Common myeloid progenitor, CD34-positive (primary cell): ENCODE results near the gene ZNF581.
A peak's percentile ranks its signal among the peaks of the same experiment; 100 is the strongest.

Experiments
- CTCF ChIA-PET: fragments of 350-600 bp; sonication (Branson Sonifier 250); formaldehyde crosslinking; loops from one replicate; lab custom pipeline; 2021; ENCODE audit warnings: antibody characterized with exemption; lab: Charles Lee
- POLR2A ChIA-PET: fragments of 350-600 bp; sonication (Branson Sonifier 250); formaldehyde crosslinking; loops from one replicate; lab custom pipeline; 2021; ENCODE audit warnings: antibody characterized with exemption; lab: Charles Lee
- DNase-seq, 3 donors: peaks; one replicate each; pipeline versions ENCODE4 v3.0.0 to v3.0.0-alpha.2; 2013
- H3K27ac ChIP-seq, 2 experiments: 1 replicate in 1 of 2; 2 replicates in 1 of 2; pipeline ENCODE4 v1.7.0; 2013; ENCODE audit warnings: inconsistent platforms in 2 of 2, low read length in 2 of 2, mild to moderate bottlenecking in 2 of 2, low read depth in 1 of 2, moderate library complexity in 1 of 2; ENCODE audit not compliant: severe bottlenecking in 2 of 2, insufficient read depth in 1 of 2, poor library complexity in 1 of 2
- H3K27me3 ChIP-seq, 5 experiments: replicated peaks in 2 of 5; 1 replicate in 3 of 5; 2 replicates in 2 of 5; pipeline versions ENCODE4 v1.6.1 to v1.7.0; 2013; ENCODE audit warnings: low read length in 4 of 5, mild to moderate bottlenecking in 2 of 5, moderate library complexity in 2 of 5, inconsistent platforms in 1 of 5; ENCODE audit not compliant: insufficient read depth in 5 of 5, control insufficient read depth in 4 of 5
- H3K36me3 ChIP-seq, 4 experiments: 1 replicate in 2 of 4; 2 replicates in 2 of 4; pipeline versions ENCODE4 v1.6.1 to v1.7.0; 2013; ENCODE audit warnings: low read length in 3 of 4, control low read depth in 1 of 4, mild to moderate bottlenecking in 1 of 4; ENCODE audit not compliant: control insufficient read depth in 4 of 4, insufficient read depth in 4 of 4
- H3K4me1 ChIP-seq, 4 experiments: 1 replicate in 3 of 4; 2 replicates in 1 of 4; pipeline versions ENCODE4 v1.6.1 to v1.7.1; 2013; ENCODE audit warnings: low read length in 3 of 4, mild to moderate bottlenecking in 3 of 4, control low read depth in 1 of 4, inconsistent platforms in 1 of 4, moderate library complexity in 1 of 4; ENCODE audit not compliant: control insufficient read depth in 4 of 4, insufficient read depth in 4 of 4; ENCODE audit errors: control extremely low read depth in 1 of 4
- H3K4me3 ChIP-seq, 7 experiments: 1 replicate in 4 of 7; 2 replicates in 3 of 7; pipeline versions ENCODE4 v1.5.1 to v1.7.0; 2013; ENCODE audit warnings: mild to moderate bottlenecking in 7 of 7, low read length in 6 of 7, moderate library complexity in 6 of 7, inconsistent platforms in 2 of 7, low read depth in 2 of 7, control low read depth in 1 of 7; ENCODE audit not compliant: insufficient read depth in 4 of 7, control insufficient read depth in 1 of 7; ENCODE audit errors: extremely low read depth in 1 of 7
- H3K9me3 ChIP-seq, 5 experiments: 1 replicate in 4 of 5; 2 replicates in 1 of 5; pipeline versions ENCODE4 v1.6.1 to v1.7.1; 2013; ENCODE audit warnings: low read length in 4 of 5, mild to moderate bottlenecking in 2 of 5, inconsistent platforms in 1 of 5, low read depth in 1 of 5, moderate library complexity in 1 of 5; ENCODE audit not compliant: control insufficient read depth in 4 of 5, insufficient read depth in 2 of 5; ENCODE audit errors: control extremely low read depth in 1 of 5
- WGBS: methylation state at CpG from one replicate; pipeline ENCODE4 v1.1.5; 2013; ENCODE audit not compliant: insufficient coverage; 5-methylcytosine and 5-hydroxymethylcytosine counted together

The ZNF581 gene

GRCh38 chr19:55673889-55674288 lies 30.4 kb downstream of the ZNF581 start:
- WGBS: 100% methylated on average over 3 of the region's 15 CpGs
- Histone ChIP-seq H3K9me3 (no peaks in the 10 kb centered on the region), H3K4me3 (no peak overlapping the region), H3K27me3 (no peaks in the 10 kb centered on the region), H3K36me3 (peaks cover 9 to 60% (median 29%) of the 10 kb centered on the region in 4 experiments), H3K4me1 (peaks cover 9 to 43% (median 37%) of the 10 kb centered on the region in 4 experiments), H3K27ac (peak overlapping the region in 1 of 2 experiments; percentile 96)
- ChIA-PET CTCF (interaction anchor here (0.9 to 1.9 kb wide), 3 partner anchors 9 to 27 kb away, joined by 3 to 5 read pairs (median 4); no protein-coding TSS in a partner anchor), POLR2A (no interaction called here)
- no peak for DNase-seq

- H3K9me3 ChIP-seq: no peaks in the 10 kb centered on the region
- CTCF ChIA-PET: interaction anchor here (1.9 kb wide), 1 partner anchor 17 kb away, joined by 5 read pairs; no protein-coding TSS in a partner anchor
- no peak for DNase-seq
- no peaks in the 10 kb centered on the region for H3K27me3 ChIP-seq
- peak overlapping the region; percentile 78 to 96 for H3K27ac ChIP-seq
- peaks cover 9 to 43% (median 37%) of the 10 kb centered on the region in 4 experiments for H3K4me1 ChIP-seq
- POLR2A ChIA-PET: no interaction called here
- 70% methylated on average over 9 of the region's 17 CpGs for WGBS
- H3K4me3 ChIP-seq: peak overlapping the region in 4 of 7 experiments; percentile 90 to 99 (median 94)
- peaks cover 4 to 60% (median 30%) of the 10 kb centered on the region in 4 experiments for H3K36me3 ChIP-seq
Observed at GRCh38 chr19:55674459-55674840, 31.0 kb downstream of the ZNF581 start.

- peak; percentile 98 to 99 (median 99) for DNase-seq
- ChIA-PET POLR2A (no interaction called here), CTCF (interaction anchor here (1.9 kb wide), 1 partner anchor 18 kb away, joined by 5 read pairs; no protein-coding TSS in a partner anchor)
- Histone ChIP-seq H3K4me3 (peak within 1 kb of the TSS; percentile 83 to 99 (median 91)), H3K4me1 (peaks cover 9 to 43% (median 37%) of the 10 kb centered on the region in 4 experiments), H3K36me3 (peaks cover 4 to 60% (median 30%) of the 10 kb centered on the region in 4 experiments), H3K27ac (peak within 1 kb of the TSS; percentile 92 to 96), H3K9me3 (no peaks in the 10 kb centered on the region), H3K27me3 (no peaks in the 10 kb centered on the region)
- 0% methylated on average over 81 of the region's 101 CpGs for WGBS
Observed at GRCh38 chr19:55674841-55675660, 31.6 kb downstream of the ZNF581 start, which contains the start of gene EPN1. Gene EPN1, plus strand, starts transcription at chr19:55675226. Its CDS starts 3,402 bp downstream, at chr19:55678628.

- 12% methylated on average over 10 of the region's 16 CpGs for WGBS
- H3K4me1 ChIP-seq: peaks cover 9 to 42% (median 37%) of the 10 kb centered on the region in 4 experiments
- peak overlapping the region; percentile 92 to 96 for H3K27ac ChIP-seq
- peak overlapping the region; percentile 83 to 99 (median 91) for H3K4me3 ChIP-seq
- ChIA-PET CTCF (interaction anchor here (0.7 to 1.2 kb wide), 3 partner anchors 10 to 42 kb away, joined by 3 read pairs; no protein-coding TSS in a partner anchor), POLR2A (no interaction called here)
- no peak for DNase-seq
- H3K36me3 ChIP-seq: peaks cover under 1 to 60% (median 28%) of the 10 kb centered on the region in 4 experiments
- H3K9me3 ChIP-seq: no peaks in the 10 kb centered on the region
- H3K27me3 ChIP-seq: no peaks in the 10 kb centered on the region
Observed at GRCh38 chr19:55675661-55676354, 32.4 kb downstream of the ZNF581 start.

- CTCF ChIA-PET: interaction anchor here (0.7 to 1.2 kb wide), 3 partner anchors 11 to 43 kb away, joined by 3 read pairs; no protein-coding TSS in a partner anchor
- no peak for DNase-seq
- H3K9me3 ChIP-seq: no peaks in the 10 kb centered on the region
- peaks cover 9 to 42% (median 37%) of the 10 kb centered on the region in 4 experiments for H3K4me1 ChIP-seq
- H3K27ac ChIP-seq: peak overlapping the region; percentile 92 to 96
- WGBS: 100% methylated on average over 2 of the region's 5 CpGs
- H3K4me3 ChIP-seq: peak overlapping the region in 5 of 7 experiments; percentile 90 to 99 (median 92)
- peaks cover 0 to 60% (median 30%) of the 10 kb centered on the region in 4 experiments for H3K36me3 ChIP-seq
- H3K27me3 ChIP-seq: no peaks in the 10 kb centered on the region
- POLR2A ChIA-PET: no interaction called here
Observed at GRCh38 chr19:55676383-55676782, 32.9 kb downstream of the ZNF581 start.

- peak overlapping the region; percentile 92 to 96 for H3K27ac ChIP-seq
- peaks cover 0 to 60% (median 34%) of the 10 kb centered on the region in 4 experiments for H3K36me3 ChIP-seq
- CTCF ChIA-PET: interaction anchor here (0.7 to 1.2 kb wide), 2 partner anchors 11 to 44 kb away, joined by 3 read pairs; no protein-coding TSS in a partner anchor
Observed at GRCh38 chr19:55676889-55677505, 33.5 kb downstream of the ZNF581 start.

More at GRCh38 chr19:55676889-55677505, 33.5 kb downstream of the ZNF581 start:
- peak overlapping the region in 1 of 7 experiments; percentile 90 for H3K4me3 ChIP-seq
- no peaks in the 10 kb centered on the region for H3K27me3 ChIP-seq
- H3K4me1 ChIP-seq: peaks cover 9 to 42% (median 37%) of the 10 kb centered on the region in 4 experiments
- POLR2A ChIA-PET: no interaction called here
- 97% methylated on average over 6 of the region's 7 CpGs for WGBS
- no peaks in the 10 kb centered on the region for H3K9me3 ChIP-seq
- no peak for DNase-seq
